Measurements from ENCODE around the gene SHISAL2A.

The SHISAL2A gene

DNA sequence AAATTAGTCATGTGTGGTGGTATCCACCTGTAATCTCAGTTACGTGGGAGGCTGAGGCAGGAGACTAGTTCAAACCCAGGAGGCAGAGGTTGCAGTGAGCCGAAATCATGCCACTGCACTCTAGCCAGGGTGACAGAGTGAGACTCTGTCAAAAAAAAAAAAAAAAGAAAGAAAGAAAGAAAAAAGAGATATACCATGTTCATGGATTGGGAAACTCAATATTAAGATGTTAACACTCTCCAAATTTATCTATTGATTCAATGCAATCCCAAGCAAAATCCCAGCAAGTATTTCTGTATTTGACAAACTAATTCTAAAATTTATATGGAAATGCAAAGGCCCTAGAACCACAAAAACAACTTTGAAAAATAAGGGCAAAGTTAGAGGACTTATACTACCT is 11.0 kb upstream of the SHISAL2A start:
- H3K27ac ChIP-seq, result no peak overlapping the region
- no peak for TF ChIP-seq ZFX (IDR thresholded peaks at IDR 0.05; ENCODE audit: borderline replicate concordance)
- TF ChIP-seq, protein P1, sequence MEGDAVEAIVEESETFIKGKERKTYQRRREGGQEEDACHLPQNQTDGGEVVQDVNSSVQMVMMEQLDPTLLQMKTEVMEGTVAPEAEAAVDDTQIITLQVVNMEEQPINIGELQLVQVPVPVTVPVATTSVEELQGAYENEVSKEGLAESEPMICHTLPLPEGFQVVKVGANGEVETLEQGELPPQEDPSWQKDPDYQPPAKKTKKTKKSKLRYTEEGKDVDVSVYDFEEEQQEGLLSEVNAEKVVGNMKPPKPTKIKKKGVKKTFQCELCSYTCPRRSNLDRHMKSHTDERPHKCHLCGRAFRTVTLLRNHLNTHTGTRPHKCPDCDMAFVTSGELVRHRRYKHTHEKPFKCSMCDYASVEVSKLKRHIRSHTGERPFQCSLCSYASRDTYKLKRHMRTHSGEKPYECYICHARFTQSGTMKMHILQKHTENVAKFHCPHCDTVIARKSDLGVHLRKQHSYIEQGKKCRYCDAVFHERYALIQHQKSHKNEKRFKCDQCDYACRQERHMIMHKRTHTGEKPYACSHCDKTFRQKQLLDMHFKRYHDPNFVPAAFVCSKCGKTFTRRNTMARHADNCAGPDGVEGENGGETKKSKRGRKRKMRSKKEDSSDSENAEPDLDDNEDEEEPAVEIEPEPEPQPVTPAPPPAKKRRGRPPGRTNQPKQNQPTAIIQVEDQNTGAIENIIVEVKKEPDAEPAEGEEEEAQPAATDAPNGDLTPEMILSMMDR (IDR thresholded peaks at IDR 0.05), result no peak

DNA sequence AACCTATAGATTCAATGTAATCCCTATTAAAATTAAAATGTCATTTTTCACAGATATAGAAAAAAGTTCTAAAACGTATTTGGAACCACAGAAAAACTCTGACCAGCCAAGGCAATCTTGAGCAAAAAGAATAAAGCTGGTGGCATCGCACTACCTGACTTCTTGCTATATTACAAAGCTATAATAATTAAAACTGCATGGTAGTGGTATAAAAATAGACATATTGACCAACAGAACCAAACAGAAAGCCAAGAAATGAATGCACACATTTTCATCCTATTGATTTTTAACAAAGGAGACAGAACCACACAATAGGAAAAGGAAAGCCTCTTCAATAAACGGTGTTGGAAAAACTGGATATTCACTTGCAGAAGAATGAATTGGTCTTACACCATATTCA is 9.2 kb upstream of the SHISAL2A start:
- H3K27ac ChIP-seq, result no peak overlapping the region
- no peak for TF ChIP-seq ZFX (IDR thresholded peaks at IDR 0.05; ENCODE audit: borderline replicate concordance)
- TF ChIP-seq, protein P1 (IDR thresholded peaks at IDR 0.05), result no peak

DNA sequence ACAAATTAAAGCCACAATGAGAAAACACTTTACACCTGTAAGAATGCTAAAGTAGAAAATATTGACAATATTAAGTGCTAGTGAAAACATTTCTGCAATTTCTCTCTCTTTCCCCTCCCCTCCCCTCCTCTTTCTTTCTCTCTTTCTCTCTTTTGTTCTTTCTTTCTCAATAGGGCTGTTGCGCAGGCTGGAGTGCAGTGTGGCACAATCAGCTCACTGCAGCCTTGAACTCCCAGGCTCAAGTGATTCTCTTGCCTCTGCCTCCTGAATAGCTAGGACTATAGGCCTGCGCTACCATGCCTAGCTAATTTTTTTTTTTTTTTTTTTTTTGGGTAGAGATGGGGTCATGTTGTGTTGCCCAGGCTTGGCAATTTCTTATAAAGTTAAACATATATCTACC is 5.9 kb upstream of the SHISAL2A start:
- no peak overlapping the region for H3K27ac ChIP-seq
- TF ChIP-seq, protein P1 (IDR thresholded peaks at IDR 0.05), result no peak
- no peak for TF ChIP-seq ZFX (IDR thresholded peaks at IDR 0.05; ENCODE audit: borderline replicate concordance)

DNA sequence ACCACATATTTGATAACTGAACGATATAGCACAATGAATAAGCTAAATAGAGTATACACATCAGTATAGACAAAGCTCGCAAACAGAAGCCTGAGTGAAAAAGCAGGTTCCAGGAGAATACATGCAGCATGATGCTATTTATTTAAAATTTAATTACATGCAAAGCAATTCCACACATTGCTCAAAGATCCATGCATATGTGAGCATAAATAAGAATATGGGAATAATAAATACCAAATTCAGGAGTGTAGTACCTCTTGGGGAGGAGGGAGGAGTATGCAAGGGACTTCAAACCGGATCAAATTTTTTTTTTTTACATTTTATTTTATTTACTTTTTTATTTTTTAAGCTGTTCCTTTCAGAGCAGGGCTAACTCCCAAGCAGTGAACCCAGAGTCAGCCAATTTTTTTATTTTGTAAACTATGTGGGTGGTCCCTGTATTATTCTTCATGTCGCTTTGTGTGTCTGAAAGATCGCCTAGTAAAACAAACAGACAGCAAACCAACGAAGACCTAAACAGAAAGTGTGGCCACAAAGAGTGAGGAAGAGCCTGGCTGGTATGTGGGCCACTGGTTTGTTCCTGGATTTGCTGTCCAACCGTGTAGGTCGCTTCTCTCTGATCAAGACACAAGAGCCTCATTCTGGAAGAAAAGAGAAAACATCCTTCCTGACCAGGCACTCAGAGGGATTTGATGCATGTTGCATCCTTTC is 4.2 kb upstream of the SHISAL2A start:
- no peak for TF ChIP-seq ZFX (IDR thresholded peaks at IDR 0.05; ENCODE audit: borderline replicate concordance)
- TF ChIP-seq, protein P1 (IDR thresholded peaks at IDR 0.05), result no peak
- H3K27ac ChIP-seq, result no peak overlapping the region

DNA sequence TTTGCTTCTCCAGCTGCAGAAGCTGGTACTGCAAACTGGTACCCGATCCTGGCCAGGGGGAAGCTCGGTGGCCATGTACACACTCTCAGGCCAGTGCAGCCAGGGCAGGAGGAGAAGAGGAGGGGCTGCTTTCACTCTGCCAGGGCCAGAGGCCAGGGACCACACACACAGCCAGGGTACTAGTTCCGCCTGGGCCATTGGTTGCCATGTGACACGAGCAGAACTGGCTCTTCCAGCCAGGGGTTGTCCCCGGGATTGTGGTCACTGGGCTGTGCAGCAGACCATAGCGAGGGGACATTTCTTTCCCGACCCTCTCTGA is 3.7 kb upstream of the SHISAL2A start:
- H3K27ac ChIP-seq, result no peak overlapping the region
- no peak for TF ChIP-seq ZFX (IDR thresholded peaks at IDR 0.05; ENCODE audit: borderline replicate concordance)
- TF ChIP-seq, protein P1 (IDR thresholded peaks at IDR 0.05), result no peak

DNA sequence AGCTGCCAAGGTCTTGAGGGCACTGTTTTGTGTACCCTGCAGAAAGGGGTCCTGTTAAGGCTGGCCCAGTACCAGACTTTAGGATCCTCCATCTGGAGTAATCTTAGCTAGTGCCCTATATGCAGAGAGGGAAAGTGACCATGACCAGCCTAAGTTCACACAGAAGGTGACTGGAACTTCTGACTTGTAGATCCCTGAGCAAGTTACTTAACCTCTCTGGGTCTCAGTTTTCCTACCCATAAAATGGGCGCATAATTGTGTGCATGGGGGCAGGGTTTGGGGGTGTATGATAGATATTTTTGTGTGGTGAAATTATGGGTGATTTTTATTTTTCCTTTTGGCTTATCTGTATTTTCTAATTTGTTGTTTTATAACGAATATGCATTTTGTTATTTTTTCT is 3.3 kb upstream of the SHISAL2A start:
- no peak overlapping the region for H3K27ac ChIP-seq

DNA sequence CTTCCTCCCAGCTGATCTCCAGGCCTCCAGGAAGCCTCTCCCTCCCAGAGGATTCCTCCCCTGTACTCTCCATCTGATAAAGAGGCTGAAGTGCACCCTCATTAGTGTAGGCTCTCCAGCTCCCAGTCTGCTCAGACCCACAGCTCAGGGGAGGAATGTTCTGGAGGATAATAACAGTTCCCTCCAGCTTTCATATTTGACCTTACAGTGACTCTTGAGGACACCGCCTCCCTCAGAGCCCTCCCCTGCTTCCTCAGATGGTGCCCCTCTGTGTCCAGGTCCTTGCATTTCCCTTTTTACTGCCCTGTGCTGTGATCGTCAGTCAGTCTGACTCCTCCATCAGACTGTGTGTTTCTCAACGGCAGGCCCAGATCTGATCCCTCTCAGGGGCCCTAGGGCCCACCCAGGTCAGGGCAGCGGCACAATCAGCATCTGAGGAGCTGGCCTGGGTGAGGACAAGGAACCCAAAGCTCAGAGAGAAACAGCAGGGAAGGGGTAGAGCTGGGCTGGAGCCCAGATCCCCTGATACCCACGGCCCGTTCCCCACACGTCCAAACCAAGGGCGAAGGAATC is 1.1 kb upstream of the SHISAL2A start:
- H3K27ac ChIP-seq, result no peak overlapping the region
- TF ChIP-seq, protein P1 (IDR thresholded peaks at IDR 0.05), result no peak

More for the DNA sequence above, 3.3 kb upstream of the SHISAL2A start:
- TF ChIP-seq, protein P1 (IDR thresholded peaks at IDR 0.05), result no peak
- no peak for TF ChIP-seq ZFX (IDR thresholded peaks at IDR 0.05; ENCODE audit: borderline replicate concordance)

Measured in 22Rv1 (cell line).